HG02798 (cell line): Measurements from ENCODE around the gene KIF5C.
"Not testable (repeated sequence)": the region's sequence is repeated elsewhere in the genome, so short reads cannot be mapped to it uniquely, and the experiment has no call there.

ENCODE experiments used
- ATAC-seq: cut with Tn5 transposase; IDR thresholded peaks from one replicate; pipeline ENCODE4 v1.9.1; 2021; ENCODE audit warnings: mild to moderate bottlenecking; ENCODE audit not compliant: unreplicated experiment, poor library complexity

Gene KIF5C

DNA sequence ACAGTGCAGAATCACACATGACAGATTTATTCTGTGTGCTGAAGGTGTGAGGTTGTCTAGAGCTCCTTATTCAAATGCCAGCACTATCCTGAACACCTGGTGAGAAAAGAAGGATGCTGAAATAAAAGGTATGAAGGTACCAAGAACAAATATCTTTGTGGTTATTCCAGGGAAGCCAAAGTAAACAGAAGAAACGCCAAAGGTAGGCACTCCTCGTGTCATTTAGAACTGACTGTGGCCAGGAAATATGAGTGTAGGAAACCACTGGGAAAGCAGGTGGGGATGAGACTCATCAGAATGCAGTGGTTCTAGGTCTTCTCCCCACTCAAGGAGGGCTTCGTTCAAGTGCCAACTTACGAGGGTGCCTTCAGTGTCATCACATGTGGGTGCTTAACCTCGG is 80.8 kb downstream of the KIF5C start:
- no peak for ATAC-seq

DNA sequence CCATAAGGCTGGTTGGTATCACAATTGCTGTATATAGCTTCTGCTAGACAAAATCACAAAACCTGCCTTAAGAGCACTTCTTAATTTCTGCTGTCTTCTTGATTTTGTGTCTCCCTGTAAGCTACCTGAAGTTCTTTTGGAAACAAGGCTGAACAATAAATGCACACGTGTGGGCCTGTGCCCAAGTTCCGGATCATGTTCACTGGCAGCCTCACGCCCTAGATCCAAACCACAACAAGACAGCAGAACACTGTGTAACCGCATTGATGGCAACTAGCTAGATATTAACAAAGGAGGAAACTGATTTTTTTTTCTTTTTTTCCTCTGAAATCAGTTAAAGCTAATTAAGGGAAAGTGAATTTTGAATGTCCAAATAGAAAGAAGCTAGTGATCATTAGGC is 82.0 kb downstream of the KIF5C start:
- no peak for ATAC-seq

GRCh38 chr2:148959745-148960144 is 84.7 kb downstream of the KIF5C start:
- ATAC-seq, result no peak

DNA sequence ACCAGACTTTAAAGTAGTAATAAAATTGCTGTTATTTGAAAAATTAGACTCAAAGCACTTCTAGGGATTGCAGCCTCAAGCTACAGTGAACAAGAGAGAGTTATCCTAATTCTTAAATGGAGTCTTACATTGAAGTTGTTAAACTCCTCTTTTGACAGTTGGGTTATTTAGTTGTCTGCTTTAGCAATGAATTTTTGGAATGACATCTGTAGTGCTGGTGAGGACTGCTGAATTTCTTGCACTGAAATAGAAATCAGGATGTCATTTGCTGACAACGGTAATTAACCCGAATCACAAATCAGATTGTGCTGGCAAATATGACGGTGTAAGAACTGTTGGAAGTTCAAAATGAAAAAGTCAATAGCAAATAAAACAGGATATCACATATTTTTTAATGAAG is 85.5 kb downstream of the KIF5C start:
- ATAC-seq, result no peak

- ATAC-seq, result no peak
These were observed 88.4 kb downstream of the KIF5C start for GRCh38 chr2:148963461-148963860.

DNA sequence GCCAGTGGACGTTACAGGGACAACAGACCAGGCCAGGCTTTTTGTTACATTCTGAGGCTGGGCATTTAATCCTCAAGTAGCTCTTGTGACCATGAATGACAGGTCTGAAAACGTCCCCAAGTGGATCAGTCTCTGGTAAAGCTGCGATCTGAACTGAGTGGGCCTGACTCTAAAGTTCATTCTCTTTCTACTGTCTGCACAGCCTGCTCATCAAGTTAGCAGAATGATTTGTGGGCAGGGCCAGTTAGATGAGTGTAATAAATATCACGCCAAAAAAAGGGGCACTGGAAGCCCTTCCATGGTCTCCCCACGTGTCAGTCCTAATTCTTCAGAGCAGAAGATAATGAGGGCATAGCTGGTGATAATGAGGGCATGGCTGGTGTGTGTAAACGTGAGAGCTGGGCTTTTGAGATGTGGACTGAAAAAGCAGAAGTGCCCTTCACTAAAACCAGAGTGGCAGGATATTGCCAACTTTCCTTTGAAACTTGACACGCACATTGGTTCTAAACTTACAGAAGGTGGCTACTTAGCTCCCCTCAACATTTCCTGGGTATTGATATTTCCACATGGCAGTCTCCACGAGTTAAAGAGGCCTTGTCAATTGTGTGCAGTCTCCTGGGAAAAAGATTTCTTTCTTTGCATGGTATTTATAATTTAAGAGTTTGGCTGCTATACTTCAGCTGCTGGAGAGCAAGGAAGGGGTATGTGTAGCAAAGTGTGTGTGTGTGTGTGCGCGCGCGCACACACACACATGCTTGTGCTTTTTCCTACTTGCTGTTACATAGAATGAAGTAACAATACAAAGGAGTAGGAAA is 90.8 kb downstream of the KIF5C start:
- peak; percentile 40 for ATAC-seq

DNA sequence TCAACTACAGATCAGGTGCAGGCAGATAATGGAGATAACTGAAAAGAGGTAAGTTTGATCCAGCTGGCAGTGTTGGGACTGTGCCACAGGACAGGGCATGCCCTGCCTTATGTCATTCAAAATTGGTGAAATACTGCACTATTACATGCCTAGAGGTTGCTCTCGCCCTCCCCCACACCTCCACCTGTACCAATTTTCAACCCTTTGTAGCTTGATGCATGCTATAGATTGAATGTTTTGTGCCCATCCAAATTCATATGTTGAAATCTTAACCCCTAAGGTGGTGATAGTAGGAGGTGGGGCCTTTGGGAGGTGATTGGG is 91.4 kb downstream of the KIF5C start:
- ATAC-seq, result no peak

DNA sequence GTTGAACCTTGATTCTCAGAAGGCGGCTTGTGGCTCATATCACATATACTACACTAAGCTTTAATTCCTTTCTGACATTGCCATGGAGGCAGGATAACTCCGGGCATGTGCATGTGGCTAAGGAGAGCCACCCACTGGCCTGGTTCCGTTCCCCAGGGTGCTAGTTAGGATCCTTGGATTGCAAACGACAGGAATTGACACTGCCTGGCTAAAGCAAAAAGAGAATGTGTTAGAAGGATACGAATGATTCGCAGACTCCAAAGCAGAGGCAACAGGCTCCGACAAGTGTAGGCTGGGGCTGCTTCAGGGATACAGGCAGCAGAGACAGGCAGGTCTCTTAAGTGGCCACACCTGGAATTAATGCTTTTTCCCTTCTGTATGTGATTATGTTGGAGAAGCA is 92.0 kb downstream of the KIF5C start:
- no peak for ATAC-seq

GRCh38 chr2:148967578-148967977 is 92.6 kb downstream of the KIF5C start:
- no peak for ATAC-seq

DNA sequence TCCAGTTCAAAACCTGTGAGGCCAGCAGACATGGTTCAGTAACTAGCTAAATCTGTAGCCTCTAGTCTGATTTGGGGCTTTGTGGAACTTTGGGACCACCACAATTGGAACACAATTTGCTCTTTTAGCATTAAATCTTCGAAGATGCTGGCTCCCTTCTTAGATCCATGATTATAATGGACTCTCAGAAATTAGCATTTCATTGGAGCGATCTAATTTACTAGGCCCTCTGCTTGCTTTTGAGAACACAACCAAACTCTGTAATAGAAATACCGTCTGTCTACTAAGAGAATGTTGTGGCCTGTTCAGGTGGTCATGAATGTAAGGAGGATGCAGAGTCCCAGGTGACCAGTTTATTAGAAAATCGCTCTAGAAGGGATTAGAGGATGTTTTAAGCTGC is 93.3 kb downstream of the KIF5C start:
- no peak for ATAC-seq

DNA sequence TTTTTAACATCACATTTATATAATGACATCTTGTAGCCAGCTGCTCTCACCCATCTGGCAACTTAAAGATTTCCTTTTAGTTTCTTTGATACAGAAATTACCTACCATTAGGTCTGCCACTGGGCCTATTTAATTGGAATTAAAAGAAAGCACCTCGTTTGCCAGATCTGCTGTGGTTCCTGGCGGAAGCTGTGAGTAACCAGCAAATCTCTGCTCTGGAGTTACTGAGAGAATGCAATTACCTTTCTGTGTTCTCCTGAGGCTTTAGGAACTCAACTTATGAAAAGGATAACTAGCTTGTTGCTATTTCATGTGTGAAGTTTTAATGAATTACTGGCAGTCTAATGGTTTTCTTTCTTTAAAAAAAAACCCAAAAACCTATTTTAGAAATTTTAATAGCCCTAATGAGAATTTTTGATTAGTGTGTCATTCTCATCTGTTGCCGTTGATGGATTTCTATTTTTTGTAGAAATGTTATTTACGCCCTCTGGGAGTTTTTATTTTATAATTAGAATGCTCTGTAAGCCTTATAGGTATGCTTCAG is 93.8 kb downstream of the KIF5C start:
- ATAC-seq, result no peak

DNA sequence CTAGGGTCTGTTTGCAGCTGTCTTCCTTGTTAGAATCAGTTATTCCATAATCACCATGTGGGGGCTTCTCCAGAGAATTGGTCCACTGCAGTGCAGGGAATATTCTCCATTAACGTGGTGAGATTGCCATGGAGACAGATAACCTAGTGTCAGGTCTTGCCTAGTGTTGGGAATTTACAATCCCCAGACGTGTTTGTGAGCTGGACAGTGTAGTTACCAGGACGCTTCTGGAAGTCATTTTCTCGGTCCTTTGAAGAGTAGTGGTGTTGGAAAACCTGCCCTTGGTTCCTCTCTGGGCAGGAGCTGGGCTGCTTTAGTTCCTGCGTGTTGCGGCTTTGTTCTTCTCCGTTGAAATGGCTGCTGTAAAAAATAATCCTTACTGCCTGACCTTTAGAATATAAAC is 94.6 kb downstream of the KIF5C start:
- no peak for ATAC-seq

DNA sequence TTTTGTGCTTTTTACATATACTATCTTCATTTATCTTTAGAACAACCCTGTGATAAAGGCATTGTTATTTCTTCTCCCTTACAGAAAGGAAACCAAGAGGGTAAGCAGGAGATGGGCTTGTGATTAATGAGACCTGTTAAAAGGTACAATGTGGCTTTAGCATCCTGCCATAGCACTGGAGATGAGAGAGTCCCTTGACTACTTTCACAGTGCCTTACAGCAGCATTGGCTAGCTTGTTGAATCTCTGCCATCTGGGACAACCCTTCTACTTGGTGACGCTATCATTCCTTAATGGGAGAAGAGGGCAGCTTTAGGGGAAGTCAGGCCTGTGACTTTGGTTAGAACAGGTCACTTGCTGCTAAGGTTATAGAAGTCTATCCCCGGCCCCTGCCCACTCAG is 95.4 kb downstream of the KIF5C start:
- ATAC-seq, result no peak

DNA sequence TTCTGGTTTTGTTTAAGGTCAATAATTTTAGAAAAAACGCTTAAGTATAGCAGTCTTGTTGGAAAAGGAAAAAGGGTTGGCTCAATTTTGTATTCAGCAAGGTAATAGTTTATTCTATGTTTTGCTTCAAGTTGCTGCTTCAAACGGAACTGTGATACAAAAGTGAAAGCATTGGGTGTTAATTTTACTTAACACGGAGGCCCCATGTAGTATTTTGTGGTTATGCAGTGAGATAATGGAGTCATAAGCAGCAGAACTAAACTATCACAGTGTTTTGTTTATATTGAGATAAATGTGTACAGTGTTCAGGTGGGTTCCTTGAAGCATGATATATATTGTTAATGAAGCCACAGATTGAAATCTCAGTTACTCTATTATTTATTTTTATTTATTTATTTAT is 96.5 kb downstream of the KIF5C start:
- peak; percentile 92 for ATAC-seq

- no peak for ATAC-seq
These were observed 99.1 kb downstream of the KIF5C start for GRCh38 chr2:148974095-148974494.

GRCh38 chr2:148978026-148978685 is 103.1 kb downstream of the KIF5C start:
- no peak for ATAC-seq

DNA sequence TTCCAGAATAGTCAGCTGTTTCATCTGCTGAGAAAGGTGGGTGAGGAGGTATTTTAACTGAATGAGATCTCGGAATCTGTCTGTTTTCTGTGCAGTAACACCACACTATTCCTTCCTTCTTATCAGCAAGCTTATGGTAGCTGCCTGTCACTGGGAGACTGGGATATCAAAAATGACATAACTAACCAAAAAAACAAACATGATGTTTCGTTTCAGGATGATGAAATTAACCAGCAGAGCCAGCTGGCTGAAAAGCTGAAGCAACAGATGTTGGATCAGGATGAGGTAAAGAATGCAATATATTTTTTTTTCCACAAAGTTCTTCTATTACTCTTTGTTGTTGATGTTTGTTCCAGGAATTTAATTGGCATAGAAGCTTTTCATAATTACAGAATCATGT is 103.7 kb downstream of the KIF5C start:
- ATAC-seq, result no peak

DNA sequence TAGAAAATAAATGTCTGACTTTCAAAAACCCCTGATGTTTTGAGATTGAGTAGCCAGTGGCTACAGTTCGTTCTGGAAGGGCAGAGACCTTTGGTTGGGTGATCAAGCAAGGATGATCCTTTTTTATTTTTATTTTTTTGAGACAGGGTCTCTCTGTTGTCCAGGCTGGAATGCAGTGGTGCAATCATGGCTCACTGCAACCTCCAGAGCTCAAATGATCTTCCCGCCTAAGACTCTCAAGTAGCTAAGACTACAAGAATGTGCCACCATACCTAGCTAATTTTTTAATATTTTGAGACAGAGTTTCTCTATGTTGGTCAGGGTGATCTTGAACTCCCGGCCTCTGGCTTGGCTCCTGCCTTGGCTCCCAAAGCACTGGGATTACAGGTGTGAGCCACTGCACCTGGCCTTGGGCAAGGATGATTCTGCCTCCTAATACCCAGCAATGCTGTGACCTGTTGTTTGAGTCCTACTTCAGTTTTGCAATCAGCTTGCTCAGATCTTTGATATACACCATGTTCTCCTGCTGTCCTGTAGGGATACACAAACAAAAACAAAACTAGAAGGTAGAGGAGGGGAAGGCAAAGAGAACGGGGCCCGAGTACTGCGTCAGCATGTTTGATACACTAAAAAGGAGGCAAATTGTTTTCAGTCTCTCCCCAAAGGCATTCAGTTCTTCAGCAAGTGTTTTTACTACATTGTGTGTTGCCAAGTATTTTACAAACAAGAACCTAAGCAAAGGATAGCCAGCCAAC is 104.3 kb downstream of the KIF5C start:
- no peak for ATAC-seq

DNA sequence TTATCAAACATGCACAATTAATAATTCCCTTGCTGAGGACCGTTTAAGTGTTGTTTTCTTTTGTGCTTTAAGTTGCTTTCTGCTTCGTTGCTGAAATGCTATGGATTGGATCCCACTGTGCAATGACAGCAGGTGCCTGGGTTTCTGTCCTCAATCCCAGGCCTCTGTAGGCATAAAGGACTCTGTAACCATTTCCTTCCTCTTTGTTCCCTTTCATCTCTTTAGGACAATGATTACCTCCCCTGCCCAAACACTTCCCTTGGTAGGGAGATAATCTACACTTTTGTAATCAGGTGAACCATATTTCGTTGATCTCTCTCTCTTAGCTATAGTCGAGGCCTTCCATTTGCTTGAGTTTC is 104.9 kb downstream of the KIF5C start:
- no peak for ATAC-seq

- ATAC-seq, result not testable (repeated sequence)
These were observed 105.5 kb downstream of the KIF5C start for GRCh38 chr2:148980496-148980895.

DNA sequence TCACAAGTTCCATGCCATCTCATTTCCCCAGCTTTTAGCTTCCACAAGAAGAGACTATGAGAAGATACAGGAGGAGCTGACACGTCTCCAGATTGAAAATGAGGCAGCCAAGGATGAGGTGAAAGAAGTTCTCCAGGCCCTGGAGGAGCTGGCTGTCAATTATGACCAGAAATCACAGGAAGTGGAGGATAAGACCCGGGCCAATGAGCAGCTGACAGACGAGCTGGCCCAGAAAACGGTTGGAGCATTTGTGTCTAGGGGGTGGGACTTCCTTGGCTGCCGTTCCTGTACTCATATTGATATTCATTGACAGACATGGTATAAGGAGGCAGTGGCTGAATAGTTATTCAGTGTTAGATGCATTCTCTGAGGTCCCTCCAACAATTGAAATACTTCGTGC is 106.3 kb downstream of the KIF5C start:
- ATAC-seq, result no peak
